HG02884 (cell line): Measurements from ENCODE around the gene NUP35.

ENCODE experiments used
- ATAC-seq: cut with Tn5 transposase; IDR thresholded peaks from one replicate; pipeline ENCODE4 v1.9.1; 2021; ENCODE audit warnings: mild to moderate bottlenecking, moderate library complexity; ENCODE audit not compliant: unreplicated experiment

The NUP35 gene, protein sequence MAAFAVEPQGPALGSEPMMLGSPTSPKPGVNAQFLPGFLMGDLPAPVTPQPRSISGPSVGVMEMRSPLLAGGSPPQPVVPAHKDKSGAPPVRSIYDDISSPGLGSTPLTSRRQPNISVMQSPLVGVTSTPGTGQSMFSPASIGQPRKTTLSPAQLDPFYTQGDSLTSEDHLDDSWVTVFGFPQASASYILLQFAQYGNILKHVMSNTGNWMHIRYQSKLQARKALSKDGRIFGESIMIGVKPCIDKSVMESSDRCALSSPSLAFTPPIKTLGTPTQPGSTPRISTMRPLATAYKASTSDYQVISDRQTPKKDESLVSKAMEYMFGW

GRCh38 chr2:183124222-183124956, at the start of gene NUP35:
Gene NUP35, plus strand, starts transcription at chr2:183124443. Its CDS starts 15 bp downstream, at chr2:183124458.
- ATAC-seq, result peak; percentile 93

DNA sequence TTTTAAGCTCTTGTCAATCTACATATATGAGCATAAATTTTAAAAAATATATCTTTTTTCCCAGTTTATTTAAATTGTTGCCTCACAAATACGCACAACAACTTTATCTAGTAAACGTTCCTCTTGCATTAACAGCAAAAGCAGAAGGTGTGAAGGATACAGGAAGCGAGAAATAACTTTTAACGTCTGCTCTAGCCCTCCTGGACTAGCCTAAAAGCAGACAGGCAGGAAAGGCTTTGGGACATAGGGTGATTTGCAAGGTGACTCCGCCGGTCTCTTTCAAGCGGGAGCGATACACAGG, 46.1 kb upstream of the NUP35 start:
- ATAC-seq, result no peak

GRCh38 chr2:183078464-183079138, 45.6 kb upstream of the NUP35 start, which contains the start of gene DUSP19:
Gene DUSP19, plus strand, starts transcription at chr2:183078747. Its CDS starts 187 bp downstream, at chr2:183078934.
- peak; percentile 92 for ATAC-seq

DNA sequence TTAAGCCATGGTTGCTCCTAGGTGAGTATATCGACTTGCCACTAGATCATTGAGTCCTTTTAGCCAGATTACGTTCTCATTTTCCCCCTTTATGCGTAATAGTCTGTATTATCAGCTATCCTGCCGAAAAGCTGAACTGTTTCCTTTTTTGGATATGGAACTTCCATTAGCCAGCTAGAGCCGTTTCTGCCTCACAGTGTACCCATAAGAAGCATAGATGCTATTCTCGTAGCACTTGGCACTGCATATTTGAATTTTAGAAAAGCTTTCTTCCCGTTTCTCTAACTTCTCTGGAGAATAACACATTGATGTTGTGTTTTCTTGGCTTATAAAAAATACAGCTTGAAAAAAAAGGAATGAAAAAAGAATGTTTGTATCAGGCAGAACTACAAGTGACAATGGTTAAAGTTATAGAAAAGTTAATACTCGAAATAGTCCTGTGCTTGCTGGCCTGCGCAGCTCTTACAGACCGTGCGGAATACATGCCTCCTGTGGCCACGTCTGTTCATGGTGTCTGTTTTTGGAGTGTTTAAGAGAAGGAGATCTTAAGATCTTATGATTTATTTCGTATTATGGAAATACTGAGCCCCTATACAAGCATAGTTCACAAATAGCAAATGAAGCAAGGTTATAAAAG, 45.0 kb upstream of the NUP35 start:
- peak; percentile 14 for ATAC-seq

- ATAC-seq, result no peak
These were observed 42.3 kb upstream of the NUP35 start for GRCh38 chr2:183081911-183082310.

GRCh38 chr2:183088061-183088460, 36.2 kb upstream of the NUP35 start:
- ATAC-seq, result peak; percentile 69

GRCh38 chr2:183089192-183089851, 34.9 kb upstream of the NUP35 start:
- peak; percentile 35 for ATAC-seq

GRCh38 chr2:183091318-183091953, 32.8 kb upstream of the NUP35 start:
- no peak for ATAC-seq

DNA sequence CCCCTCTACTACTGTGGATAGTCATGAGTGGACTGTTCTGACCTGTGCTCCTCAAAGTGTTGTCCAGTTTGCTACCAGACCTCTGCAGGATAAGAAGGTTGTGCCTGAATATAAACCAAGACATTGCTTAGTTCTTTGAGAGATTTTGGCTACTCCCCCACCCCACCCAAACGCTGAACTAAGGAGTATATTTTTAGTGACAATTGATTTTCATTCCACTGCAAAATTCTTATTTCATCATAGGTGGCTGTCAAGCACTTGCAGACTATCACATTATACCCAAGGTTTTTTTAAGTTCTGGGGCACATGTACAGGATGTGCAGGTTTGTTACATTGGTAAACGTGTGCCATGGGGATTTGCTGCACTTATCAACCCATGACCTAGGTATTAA, 32.3 kb upstream of the NUP35 start:
- ATAC-seq, result no peak

DNA sequence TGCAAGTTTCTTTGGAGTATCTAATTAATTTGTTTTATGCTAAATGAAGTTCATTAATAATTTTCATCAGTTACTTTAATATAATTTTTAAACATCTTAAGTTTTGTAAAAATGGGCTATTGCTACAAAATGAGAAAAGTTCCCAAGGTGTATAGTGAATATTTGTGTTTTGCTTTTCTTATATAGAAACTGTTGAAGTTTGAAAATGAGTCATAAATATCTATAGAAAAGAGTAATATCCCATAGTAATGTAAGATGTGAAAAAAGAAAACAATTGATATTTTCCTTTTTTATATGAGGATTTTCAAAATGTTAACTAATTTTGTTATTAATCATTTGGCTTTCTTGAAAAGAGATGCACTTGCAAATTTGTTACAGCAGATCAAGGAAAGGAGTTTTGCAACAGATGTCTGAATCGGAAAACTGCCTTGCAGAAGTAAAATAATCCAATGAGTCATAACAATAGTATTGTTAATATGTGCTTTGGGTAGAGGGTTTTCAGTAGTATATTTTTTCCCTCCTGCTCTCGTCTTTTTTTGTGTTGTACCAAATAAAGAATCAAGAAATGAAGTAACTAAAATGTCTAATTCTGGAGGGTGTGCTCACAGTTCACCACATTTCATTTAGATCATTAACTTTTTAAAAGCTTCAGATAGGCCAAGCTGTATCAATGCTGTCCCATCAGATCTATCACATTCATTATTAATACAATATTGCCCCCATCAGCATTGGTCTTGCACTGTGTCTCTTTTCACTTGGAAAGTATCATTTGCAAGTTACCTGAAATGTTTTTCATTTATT, 30.2 kb upstream of the NUP35 start:
- peak; percentile 76 for ATAC-seq

- ATAC-seq, result no peak
These were observed 18.7 kb upstream of the NUP35 start for GRCh38 chr2:183105402-183106134.

DNA sequence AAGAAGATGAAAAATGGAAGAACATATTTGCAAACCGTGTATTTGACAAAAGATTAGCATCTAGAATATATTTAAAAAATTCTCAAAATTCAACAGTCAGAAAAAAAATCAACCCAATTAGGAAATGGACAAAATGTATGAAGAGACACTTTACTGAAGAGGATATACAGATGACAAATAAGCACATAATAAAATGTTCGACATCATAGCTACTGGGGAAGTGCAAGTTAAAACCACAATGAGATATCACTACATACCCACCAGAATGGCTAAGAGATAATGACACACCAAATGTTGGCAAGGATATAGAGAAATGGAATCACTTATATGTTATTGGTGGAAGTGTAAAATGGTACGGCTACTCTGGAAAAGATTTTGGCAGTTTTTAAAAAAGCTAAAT, 11.7 kb upstream of the NUP35 start:
- no peak for ATAC-seq

DNA sequence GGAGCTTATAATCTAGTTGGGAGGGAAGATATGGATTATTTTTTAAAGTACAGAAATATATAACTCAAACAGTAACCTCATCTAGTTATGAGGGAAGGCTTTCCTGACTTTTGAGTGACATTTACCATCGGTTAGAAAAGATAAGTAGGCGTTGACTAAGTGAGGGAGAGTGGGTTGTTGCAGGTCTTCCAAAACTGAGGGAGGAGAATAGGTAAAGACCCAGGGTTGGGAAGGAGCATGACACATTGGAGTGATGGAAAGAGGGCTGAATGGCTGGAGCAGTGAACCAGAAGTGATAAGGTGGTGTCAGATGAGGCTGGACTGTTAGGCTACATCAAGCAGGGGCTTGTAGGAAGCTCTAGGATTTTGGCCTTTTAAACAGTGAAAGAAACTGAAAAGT, 10.6 kb upstream of the NUP35 start:
- ATAC-seq, result no peak

- no peak for ATAC-seq
These were observed 7.0 kb upstream of the NUP35 start for GRCh38 chr2:183117226-183117625.

DNA sequence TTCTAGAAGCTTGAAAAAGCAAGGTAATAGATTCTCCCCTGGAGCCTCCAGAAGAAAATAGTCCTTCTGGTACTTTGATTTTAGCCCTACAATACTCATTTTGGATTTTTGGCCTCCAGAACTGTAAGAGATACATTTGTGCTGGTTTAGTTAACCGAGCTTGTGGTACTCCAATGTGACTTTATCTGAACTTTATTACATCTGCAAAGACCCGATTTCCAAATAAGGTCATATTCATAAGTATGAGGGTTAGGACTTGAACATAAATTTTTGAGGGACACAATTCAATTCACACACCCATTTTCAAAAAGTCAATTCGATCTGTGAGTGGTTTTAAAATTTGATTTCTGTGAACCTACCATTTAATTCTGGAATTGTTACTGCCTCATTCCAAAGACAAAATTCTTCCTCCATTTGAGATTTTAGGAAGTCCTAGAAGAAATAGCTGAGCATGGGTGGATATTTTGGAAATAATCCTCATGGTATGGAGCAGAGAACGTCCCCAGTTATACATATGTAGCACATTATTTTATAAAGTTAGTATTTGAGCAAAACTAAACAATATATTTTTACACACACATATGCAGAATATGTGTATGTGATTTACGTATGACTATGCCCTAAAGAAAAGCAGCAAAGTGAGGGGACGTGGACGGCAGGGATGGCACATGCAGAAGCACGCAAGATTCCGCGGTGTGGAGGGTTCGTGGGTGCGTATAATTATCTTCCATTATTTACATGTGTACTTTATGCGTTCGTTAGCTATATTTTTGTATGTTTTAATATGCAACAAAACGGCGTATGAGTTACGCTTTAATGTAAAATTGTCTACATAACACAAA, 905 bp upstream of the NUP35 start:
- ATAC-seq, result no peak

DNA sequence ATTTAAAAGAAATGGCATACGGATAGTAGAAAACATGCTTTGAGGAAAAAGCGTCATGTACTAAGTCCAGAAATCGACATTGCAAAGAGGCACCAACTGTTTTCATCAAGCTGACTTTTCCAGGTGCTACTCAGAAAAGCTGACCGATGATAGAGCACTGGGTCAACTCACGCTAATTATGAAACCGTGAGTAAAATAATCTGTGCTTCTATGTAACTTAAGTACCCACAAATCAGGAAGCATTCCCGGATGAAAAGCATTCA, 353 bp upstream of the NUP35 start:
- peak; percentile 32 for ATAC-seq

- no peak for ATAC-seq
These were observed 663 bp downstream of the NUP35 start for GRCh38 chr2:183124957-183125255.

DNA sequence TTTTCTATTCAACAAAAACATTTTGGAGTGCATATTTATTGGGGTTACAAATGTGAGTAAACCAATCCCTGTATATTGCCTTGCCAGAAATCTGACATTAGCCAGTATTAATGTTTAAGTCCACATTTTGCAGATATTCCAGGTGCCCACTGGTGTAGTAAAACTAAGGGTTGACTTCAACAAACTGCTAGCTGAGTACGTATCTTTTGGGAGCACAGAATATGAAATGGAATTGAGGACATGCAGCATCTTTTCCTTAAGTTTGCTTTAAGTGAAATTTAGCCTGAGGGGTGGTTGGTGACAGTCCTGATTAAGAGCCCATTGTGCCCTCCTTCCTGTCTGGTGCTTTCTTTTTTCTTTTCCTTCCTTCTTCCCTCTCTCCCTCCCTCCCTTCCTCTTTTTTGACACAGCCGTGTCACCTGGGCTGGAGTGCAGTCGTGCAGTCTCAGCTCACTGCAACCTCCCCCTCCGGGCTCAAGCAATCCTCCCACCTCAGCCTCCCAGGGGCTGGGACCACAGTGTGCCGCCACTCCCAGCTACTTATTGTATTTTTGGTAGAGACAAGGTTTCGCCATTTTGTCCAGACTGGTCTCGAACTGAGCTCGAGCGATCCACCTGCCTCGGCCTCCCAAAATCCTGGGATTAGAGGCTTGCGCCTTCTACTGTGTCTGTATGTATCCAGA, 1.6 kb downstream of the NUP35 start:
- ATAC-seq, result no peak
